Heart right ventricle (tissue), 16 donors: Measurements from ENCODE around the gene PCIF1. TPM values are rescaled to one million over a fixed set of nuclear protein-coding genes. Genes with fewer than 3 reads are reported as not detected.

Experiments used
- ATAC-seq, 8 donors: fragments of 200-7000 bp; cut with Tn5 transposase; one replicate each; pipeline ENCODE4 v1.9.1; 2020; ENCODE audit warnings: mild to moderate bottlenecking in 8 of 8, moderate library complexity in 8 of 8, moderate number of reproducible peaks in 1 of 8
- DNase-seq, 2 donors: peaks; one replicate each; pipeline ENCODE4 v3.0.0-alpha.2; 2020
- H3K27ac ChIP-seq, 10 donors: fragments of 200-600 bp; sonication (generic) in 2 of 10; one replicate each; pipeline versions ENCODE4 v1.5.0 to v1.8.0; 2020 to 2022; ENCODE audit warnings: mild to moderate bottlenecking in 3 of 10
- H3K27me3 ChIP-seq, 7 donors: fragments of 200-600 bp; one replicate each; pipeline ENCODE4 v1.8.0; 2021 to 2022; ENCODE audit warnings: mild to moderate bottlenecking in 2 of 7
- H3K36me3 ChIP-seq, 9 donors: fragments of 200-600 bp; sonication (generic) in 1 of 9; one replicate each; pipeline versions ENCODE4 v1.5.0 to v1.8.0; 2020 to 2022; ENCODE audit warnings: mild to moderate bottlenecking in 2 of 9
- H3K4me1 ChIP-seq, 9 donors: fragments of 200-600 bp; sonication (generic) in 1 of 9; one replicate each; pipeline versions ENCODE4 v1.5.0 to v1.8.0; 2020 to 2022; ENCODE audit warnings: mild to moderate bottlenecking in 4 of 9
- H3K4me3 ChIP-seq, 10 donors: fragments of 200-600 bp; sonication (generic) in 2 of 10; one replicate each; pipeline versions ENCODE4 v1.5.0 to v1.8.0; 2020 to 2022; ENCODE audit warnings: mild to moderate bottlenecking in 7 of 10, moderate library complexity in 2 of 10
- H3K9me3 ChIP-seq, 11 donors: fragments of 200-600 bp in 10 of 11; sonication (generic) in 2 of 11; one replicate each; pipeline versions ENCODE4 v1.5.0 to v1.8.0; 2013 to 2022; ENCODE audit warnings: mild to moderate bottlenecking in 2 of 11, control low read depth in 1 of 11, moderate library complexity in 1 of 11
- CTCF ChIP-seq, 9 donors: fragments of 200-600 bp; sonication (generic) in 2 of 9; IDR thresholded peaks; one replicate each; pipeline versions ENCODE4 v1.5.0 to v1.8.0; 2021 to 2022; ENCODE audit warnings: antibody characterized with exemption in 9 of 9, mild to moderate bottlenecking in 5 of 9, moderate library complexity in 1 of 9
- WGBS, 2 donors: extraction: QIAGEN DNeasy Blood & Tissue Kit; methylation state at CpG; one replicate each; pipeline ENCODE4 v1.1.7; 2013; ENCODE audit warnings: inconsistent platforms in 1 of 2; 5-methylcytosine and 5-hydroxymethylcytosine counted together
- intact Hi-C, 10 donors: fragments of 100-400 bp; cut with DNase I; formaldehyde crosslinking; loops; one replicate each; pipeline versions ENCODE4 v1.11.1 to v1.14.2; 2022
- polyA plus RNA-seq, 2 donors: library from polyadenylated mRNA; stranded (reverse); fragments of 200-250 nt; gene quantifications; one replicate each; pipeline ENCODE4 v1.2.3, GENCODE V29; 2013
- total RNA-seq, 10 donors: library from RNA; stranded (reverse); fragmentation: NEBNext Ultra II Directional in 3 of 10; extraction: Animal tissue kit (Norgen Biotek cat#: 25700) in 3 of 10; gene quantifications; one replicate each; pipeline versions ENCODE4 v1.2.1 to v1.2.4, GENCODE V29; 2021 to 2023
- donor health status: Arrhythmogenic right ventricular cardiomyopathy.
- donor health status: ischemic (EF 13 %, LVEDD 7.1; RV severe dilation, severe dysfunction).
- donor health status: healthy with polysubstance abuse.
- donor health status: DM: no; HTN: yes; CAD: no.
- donor health status: DM: no; HTN: no; CAD: no.
- donor health status: ischemic (EF 25% LVEDD 6.9; RV normal size, moderate dysfunction).
- donor health status: ischemic (EF 25% LVEDD 5.7; RV mildly dilated, moderate dysfunction).
- donor health status: healthy.
- donor health status: DM: yes; HTN: yes; CAD: no.
- donor health status: Ischemic cardiomyopathy.
- donor health status: ischemic (EF 35%, LVEDD 5.7; RV mildly dilated, moderate dysfunction).
- donor health status: nonischemic (EF 11% LVEDD 7.7; RV severe dilation, severe dysfunction).
- donor health status: DM: yes; HTN: yes; CAD: no.
- donor health status: PGD.
- donor health status: ischemic (EF 29% LVEDD 5.4; RV normal size, mild dysfunction).
- donor health status: nonischemic (EF 23%, LVEDD 6.1; RV moderate dilation, normal function).

The PCIF1 gene
- total and polyA plus RNA-seq, 12 donors, result 20.8 to 33.1 (median 27.4) TPM

DNA sequence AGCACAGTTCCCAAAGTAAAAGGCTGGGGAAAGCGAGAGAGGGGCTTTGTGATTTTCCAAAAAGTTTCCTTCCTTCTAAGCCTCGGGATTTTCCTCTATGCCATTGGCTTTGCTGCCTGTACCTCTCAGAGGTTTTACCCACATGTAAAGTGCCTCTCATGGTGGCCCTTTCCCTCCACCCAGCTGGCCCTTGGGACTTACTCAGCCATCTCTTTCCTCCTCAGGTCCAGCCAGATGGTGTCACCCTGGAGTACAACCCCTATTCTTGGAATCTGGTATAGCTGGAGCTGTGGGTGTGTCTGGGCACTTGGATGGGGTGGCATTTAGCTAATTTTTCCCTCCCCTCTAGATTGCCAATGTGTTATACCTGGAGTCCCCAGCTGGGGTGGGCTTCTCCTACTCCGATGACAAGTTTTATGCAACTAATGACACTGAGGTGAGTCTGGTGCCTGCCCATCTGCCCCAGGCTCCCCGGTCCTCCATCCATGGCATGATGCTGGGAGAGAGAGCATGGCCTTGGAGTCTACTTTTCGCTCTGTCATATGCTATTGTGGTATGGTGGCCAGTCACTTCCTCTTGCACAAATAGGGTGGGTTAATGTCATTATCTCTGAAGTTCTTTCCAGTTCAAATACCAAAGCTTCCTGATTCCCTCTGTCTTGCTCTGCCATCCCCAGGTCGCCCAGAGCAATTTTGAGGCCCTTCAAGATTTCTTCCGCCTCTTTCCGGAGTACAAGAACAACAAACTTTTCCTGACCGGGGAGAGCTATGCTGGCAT lies 42.2 kb upstream of the PCIF1 start:
- Histone ChIP-seq H3K9me3 (no peaks in the 10 kb centered on the region), H3K4me1 (peaks cover 10 to 47% (median 30%) of the 10 kb centered on the region in 9 donors), H3K27me3 (no peaks in the 10 kb centered on the region), H3K36me3 (peaks cover 0 to 67% (median 41%) of the 10 kb centered on the region in 9 donors), H3K4me3 (peak overlapping the region in 9 of 10 donors; percentile 69 to 88 (median 76)), H3K27ac (peak overlapping the region in 8 of 10 donors; percentile 82 to 97 (median 92))
- peak in 2 of 9 donors; percentile 7 to 18 for TF ChIP-seq CTCF (IDR thresholded peaks at IDR 0.05)
- ATAC-seq (no peak), DNase-seq (no peak)
- intact Hi-C loops, result loop anchor here in 2 of 10 donors (2.0 to 10.0 kb wide), 3 partner anchors 41 to 75 kb away; no protein-coding TSS in a partner anchor
- WGBS, 2 donors, result 82% methylated on average over 9 of the region's 9 CpGs

DNA sequence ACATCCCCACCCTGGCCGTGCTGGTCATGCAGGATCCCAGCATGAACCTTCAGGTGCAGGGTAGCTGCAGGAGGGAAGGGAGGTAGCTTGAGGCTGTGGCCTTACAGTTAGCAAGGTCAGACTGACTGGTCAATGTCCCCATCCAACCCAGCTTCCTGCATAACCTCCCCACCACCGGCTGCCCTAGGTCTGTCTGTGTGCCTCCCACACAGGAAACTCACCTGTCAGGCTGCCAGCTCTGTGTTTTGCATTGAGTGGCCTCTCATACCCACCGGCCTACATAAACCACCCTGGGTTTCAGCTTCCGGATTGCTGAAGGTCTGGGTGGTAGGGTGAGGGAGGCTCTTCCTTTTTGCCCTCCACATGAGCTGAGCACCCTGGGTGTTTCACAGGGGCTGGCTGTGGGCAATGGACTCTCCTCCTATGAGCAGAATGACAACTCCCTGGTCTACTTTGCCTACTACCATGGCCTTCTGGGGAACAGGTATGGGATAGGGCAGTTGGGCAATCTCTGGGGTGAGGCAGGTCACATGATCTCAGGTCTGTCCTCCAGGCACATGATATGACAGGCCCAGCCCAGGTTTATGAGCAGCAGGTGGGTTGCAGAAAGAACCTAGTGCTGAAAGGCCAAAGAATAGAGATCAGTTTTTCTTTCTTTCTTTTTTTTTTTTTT lies 41.5 kb upstream of the PCIF1 start:
- no peak for TF ChIP-seq CTCF (IDR thresholded peaks at IDR 0.05)
- ATAC-seq (no peak), DNase-seq (no peak)
- Histone ChIP-seq H3K4me1 (peaks cover 10 to 47% (median 30%) of the 10 kb centered on the region in 9 donors), H3K27me3 (no peaks in the 10 kb centered on the region), H3K27ac (peak overlapping the region in 1 of 10 donors; percentile 91), H3K9me3 (no peaks in the 10 kb centered on the region), H3K4me3 (peak overlapping the region in 1 of 10 donors; percentile 81), H3K36me3 (peaks cover 0 to 67% (median 47%) of the 10 kb centered on the region in 9 donors)
- intact Hi-C loops, result loop anchor here in 2 of 10 donors (2.0 to 10.0 kb wide), 3 partner anchors 40 to 74 kb away; no protein-coding TSS in a partner anchor
- WGBS, 2 donors, result 50 to 74% methylated on average over 4 of the region's 4 CpGs

GRCh38 chr20:45893831-45894230 lies 40.7 kb upstream of the PCIF1 start:
- peaks cover 10 to 45% (median 27%) of the 10 kb centered on the region in 9 donors for H3K4me1 ChIP-seq
- DNase-seq (no peak), ATAC-seq (no peak)
- no peak for TF ChIP-seq CTCF (IDR thresholded peaks at IDR 0.05)
- H3K4me3 ChIP-seq, result no peak overlapping the region
- H3K36me3 ChIP-seq, result peaks cover 0 to 67% (median 55%) of the 10 kb centered on the region in 9 donors
- intact Hi-C loops, result loop anchor here in 2 of 10 donors (2.0 to 10.0 kb wide), 3 partner anchors 39 to 73 kb away; no protein-coding TSS in a partner anchor
- H3K27me3 ChIP-seq, result no peaks in the 10 kb centered on the region
- WGBS, 2 donors, result 94 to 96% methylated on average over 4 of the region's 4 CpGs
- H3K27ac ChIP-seq, result no peak overlapping the region
- H3K9me3 ChIP-seq, result no peaks in the 10 kb centered on the region

GRCh38 chr20:45894797-45895196 lies 39.7 kb upstream of the PCIF1 start:
- no peaks in the 10 kb centered on the region for H3K9me3 ChIP-seq
- H3K4me1 ChIP-seq, result peaks cover 8 to 38% (median 20%) of the 10 kb centered on the region in 9 donors
- TF ChIP-seq CTCF (IDR thresholded peaks at IDR 0.05), result no peak
- no peak overlapping the region for H3K4me3 ChIP-seq
- ATAC-seq (no peak), DNase-seq (no peak)
- H3K36me3 ChIP-seq, result peaks cover 0 to 74% (median 60%) of the 10 kb centered on the region in 9 donors
- intact Hi-C loops, result loop anchor here in 2 of 10 donors (5.0 to 10.0 kb wide), 2 partner anchors 70 to 73 kb away; no protein-coding TSS in a partner anchor
- no peaks in the 10 kb centered on the region for H3K27me3 ChIP-seq
- 79 to 85% methylated on average over 12 of the region's 12 CpGs for WGBS, 2 donors
- H3K27ac ChIP-seq, result no peak overlapping the region
